Measurements from ENCODE around the gene CTU1.

DNA sequence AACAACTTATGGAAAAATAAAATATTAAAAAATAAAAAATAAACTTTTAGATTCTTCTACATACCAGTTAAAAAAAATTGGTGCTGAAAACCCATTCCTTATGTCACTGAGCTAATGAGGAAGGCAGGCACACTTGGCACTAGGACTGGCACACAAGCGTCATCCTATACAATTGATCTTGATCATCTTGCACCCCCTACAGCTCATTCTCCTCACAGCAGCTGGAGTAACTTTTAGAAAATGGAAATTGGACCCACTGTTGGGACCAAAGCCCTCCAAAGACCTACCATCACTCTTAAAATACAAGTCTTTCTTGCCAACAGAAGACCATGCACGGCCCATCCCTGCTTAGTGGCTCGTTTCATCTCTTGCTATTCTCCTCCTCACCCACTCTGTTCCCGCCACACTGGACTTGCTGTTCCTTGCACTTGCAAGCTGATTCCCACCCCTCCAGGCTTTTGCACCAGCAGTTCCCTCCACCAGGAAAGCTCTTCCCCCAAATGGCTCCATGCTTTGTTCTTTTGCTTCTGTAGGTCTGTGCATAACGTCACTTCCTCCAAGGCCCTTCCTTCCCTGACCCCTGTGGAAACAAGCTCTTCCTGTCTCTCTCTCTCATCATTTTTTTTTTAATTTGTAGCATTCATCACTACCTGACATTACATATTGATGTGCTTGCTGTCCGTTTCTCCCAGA is 11.6 kb downstream of the CTU1 start:
- TF ChIP-seq, protein P1, sequence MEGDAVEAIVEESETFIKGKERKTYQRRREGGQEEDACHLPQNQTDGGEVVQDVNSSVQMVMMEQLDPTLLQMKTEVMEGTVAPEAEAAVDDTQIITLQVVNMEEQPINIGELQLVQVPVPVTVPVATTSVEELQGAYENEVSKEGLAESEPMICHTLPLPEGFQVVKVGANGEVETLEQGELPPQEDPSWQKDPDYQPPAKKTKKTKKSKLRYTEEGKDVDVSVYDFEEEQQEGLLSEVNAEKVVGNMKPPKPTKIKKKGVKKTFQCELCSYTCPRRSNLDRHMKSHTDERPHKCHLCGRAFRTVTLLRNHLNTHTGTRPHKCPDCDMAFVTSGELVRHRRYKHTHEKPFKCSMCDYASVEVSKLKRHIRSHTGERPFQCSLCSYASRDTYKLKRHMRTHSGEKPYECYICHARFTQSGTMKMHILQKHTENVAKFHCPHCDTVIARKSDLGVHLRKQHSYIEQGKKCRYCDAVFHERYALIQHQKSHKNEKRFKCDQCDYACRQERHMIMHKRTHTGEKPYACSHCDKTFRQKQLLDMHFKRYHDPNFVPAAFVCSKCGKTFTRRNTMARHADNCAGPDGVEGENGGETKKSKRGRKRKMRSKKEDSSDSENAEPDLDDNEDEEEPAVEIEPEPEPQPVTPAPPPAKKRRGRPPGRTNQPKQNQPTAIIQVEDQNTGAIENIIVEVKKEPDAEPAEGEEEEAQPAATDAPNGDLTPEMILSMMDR (IDR thresholded peaks at IDR 0.05; ENCODE audit: poor library complexity) = no peak
- TF ChIP-seq EZH2phosphoT487 (IDR thresholded peaks at IDR 0.05; ENCODE audit: low read depth, severe bottlenecking, unreplicated experiment) (no peak), EZH2 (IDR thresholded peaks at IDR 0.05; ENCODE audit: borderline replicate concordance) (no peak)
